Neural progenitor cell (in vitro differentiated cells): ENCODE data around the gene MAGI2.
A peak's percentile ranks its signal among the peaks of the same experiment; 100 is the strongest.

Experiments
- EZH2 ChIP-seq: fragments of 200-600 bp; sonication (generic); IDR thresholded peaks from 2 replicates; pipeline ENCODE4 v1.6.1; 2017; ENCODE audit warnings: antibody characterized with exemption, mild to moderate bottlenecking, moderate library complexity
- TF ChIP-seq, protein P1 (sequence below): fragments of 200-600 bp; sonication (generic); IDR thresholded peaks from 2 replicates; pipeline ENCODE4 v1.5.1; 2017; ENCODE audit warnings: antibody characterized with exemption, mild to moderate bottlenecking

DNA sequence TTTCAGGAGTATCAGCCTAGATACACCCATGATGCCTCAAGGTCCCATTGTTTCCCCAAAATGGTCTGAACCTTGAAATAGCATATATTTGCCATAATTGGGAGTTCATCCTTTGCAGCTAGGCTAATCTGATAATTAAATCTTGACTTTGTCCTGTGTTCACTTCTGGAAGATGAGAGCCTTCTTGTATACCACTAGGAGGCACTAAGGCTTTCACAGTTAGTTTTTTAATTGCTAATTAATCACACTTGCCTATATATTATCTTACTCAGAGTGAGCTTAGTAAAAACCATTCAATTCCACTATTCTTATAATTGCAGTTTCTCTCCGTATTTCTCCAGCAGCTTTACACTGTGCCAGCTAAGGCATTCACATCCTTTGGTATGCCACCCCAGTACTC is 48.7 kb upstream of the MAGI2 start:
- TF ChIP-seq, protein P1, sequence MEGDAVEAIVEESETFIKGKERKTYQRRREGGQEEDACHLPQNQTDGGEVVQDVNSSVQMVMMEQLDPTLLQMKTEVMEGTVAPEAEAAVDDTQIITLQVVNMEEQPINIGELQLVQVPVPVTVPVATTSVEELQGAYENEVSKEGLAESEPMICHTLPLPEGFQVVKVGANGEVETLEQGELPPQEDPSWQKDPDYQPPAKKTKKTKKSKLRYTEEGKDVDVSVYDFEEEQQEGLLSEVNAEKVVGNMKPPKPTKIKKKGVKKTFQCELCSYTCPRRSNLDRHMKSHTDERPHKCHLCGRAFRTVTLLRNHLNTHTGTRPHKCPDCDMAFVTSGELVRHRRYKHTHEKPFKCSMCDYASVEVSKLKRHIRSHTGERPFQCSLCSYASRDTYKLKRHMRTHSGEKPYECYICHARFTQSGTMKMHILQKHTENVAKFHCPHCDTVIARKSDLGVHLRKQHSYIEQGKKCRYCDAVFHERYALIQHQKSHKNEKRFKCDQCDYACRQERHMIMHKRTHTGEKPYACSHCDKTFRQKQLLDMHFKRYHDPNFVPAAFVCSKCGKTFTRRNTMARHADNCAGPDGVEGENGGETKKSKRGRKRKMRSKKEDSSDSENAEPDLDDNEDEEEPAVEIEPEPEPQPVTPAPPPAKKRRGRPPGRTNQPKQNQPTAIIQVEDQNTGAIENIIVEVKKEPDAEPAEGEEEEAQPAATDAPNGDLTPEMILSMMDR, result peak; percentile 40
- no peak for TF ChIP-seq EZH2
